ENCODE data around the gene CRYBG3.
A peak's percentile ranks its signal among the peaks of the same experiment; 100 is the strongest.

The CRYBG3 gene

GRCh38 chr3:97960993-97961766 is 139.4 kb downstream of the CRYBG3 start:
- Histone ChIP-seq H2AFZ (ENCODE audit: low read depth, low read length) (no peak overlapping the region), H3K79me2 (ENCODE audit: insufficient read depth, low read length) (peaks cover 10% of the 10 kb centered on the region; the same call in 1 of the 2 replicates)

DNA sequence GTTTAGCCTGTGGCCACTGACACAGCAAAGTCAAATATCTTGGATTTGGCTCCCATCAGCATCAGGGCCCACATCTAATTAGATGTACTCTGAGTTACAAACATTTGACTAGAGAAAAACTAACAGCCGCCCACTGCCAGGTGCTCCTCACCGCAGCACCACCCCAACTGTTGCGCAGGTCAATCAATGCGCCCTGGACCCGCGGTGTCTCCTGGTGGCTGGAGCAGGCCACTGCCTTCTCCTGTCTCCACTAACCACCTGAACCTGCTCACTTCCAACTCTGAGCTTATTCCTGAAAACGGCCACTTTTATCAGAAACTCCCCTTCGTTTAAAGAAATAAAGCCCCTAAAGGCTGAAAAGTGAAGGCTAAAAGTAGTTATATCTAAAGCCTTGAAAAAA is 146.2 kb downstream of the CRYBG3 start:
- Histone ChIP-seq H3K9ac (ENCODE audit: low read depth, low read length) (no peak overlapping the region), H4K20me1 (ENCODE audit: insufficient read depth, low read length) (no peaks in the 10 kb centered on the region), H3K9me3 (ENCODE audit: insufficient read depth, low read length, severe bottlenecking) (no peaks in the 10 kb centered on the region), H3K79me2 (ENCODE audit: insufficient read depth, low read length) (peaks cover 39% of the 10 kb centered on the region; the same call in 1 of the 2 replicates), H3K4me3 (ENCODE audit: low read depth in 1 of 2, low read length in 2 of 2) (no peak overlapping the region), H3K36me3 (ENCODE audit: insufficient read depth, low read length) (peaks cover 13% of the 10 kb centered on the region), H3K4me2 (ENCODE audit: insufficient read depth, low read length) (no peak overlapping the region), H3K27me3 (ENCODE audit: insufficient read depth, low read length, poor library complexity) (no peaks in the 10 kb centered on the region), H2AFZ (ENCODE audit: low read depth, low read length) (no peak overlapping the region), H3K4me1 (ENCODE audit: insufficient read depth, low read length) (peaks cover 44% of the 10 kb centered on the region), H3K27ac (ENCODE audit: low read length) (no peak overlapping the region)
- ATAC-seq (ENCODE audit: insufficient read depth, low read depth) (no peak), DNase-seq (no peak)
- TF ChIP-seq EZH2 (IDR thresholded peaks at IDR 0.05; ENCODE audit: borderline replicate concordance, low read depth, low read length, severe bottlenecking) = no peak
- TF ChIP-seq, protein P1, sequence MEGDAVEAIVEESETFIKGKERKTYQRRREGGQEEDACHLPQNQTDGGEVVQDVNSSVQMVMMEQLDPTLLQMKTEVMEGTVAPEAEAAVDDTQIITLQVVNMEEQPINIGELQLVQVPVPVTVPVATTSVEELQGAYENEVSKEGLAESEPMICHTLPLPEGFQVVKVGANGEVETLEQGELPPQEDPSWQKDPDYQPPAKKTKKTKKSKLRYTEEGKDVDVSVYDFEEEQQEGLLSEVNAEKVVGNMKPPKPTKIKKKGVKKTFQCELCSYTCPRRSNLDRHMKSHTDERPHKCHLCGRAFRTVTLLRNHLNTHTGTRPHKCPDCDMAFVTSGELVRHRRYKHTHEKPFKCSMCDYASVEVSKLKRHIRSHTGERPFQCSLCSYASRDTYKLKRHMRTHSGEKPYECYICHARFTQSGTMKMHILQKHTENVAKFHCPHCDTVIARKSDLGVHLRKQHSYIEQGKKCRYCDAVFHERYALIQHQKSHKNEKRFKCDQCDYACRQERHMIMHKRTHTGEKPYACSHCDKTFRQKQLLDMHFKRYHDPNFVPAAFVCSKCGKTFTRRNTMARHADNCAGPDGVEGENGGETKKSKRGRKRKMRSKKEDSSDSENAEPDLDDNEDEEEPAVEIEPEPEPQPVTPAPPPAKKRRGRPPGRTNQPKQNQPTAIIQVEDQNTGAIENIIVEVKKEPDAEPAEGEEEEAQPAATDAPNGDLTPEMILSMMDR (IDR thresholded peaks at IDR 0.05; ENCODE audit: borderline replicate concordance, extremely low read depth, low read length, poor library complexity, severe bottlenecking) = peak; percentile 4

More at GRCh38 chr3:97960993-97961766, 139.4 kb downstream of the CRYBG3 start:
- no peak for ATAC-seq (ENCODE audit: insufficient read depth, low read depth)
- H3K27ac ChIP-seq (ENCODE audit: low read length) = no peak overlapping the region
- H3K4me3 ChIP-seq (ENCODE audit: low read depth in 1 of 2, low read length in 2 of 2) = no peak overlapping the region
- peaks cover 23% of the 10 kb centered on the region for H3K36me3 ChIP-seq (ENCODE audit: insufficient read depth, low read length)
- DNase-seq = no peak
- H3K4me2 ChIP-seq (ENCODE audit: insufficient read depth, low read length) = no peak overlapping the region
- TF ChIP-seq, protein P1 (IDR thresholded peaks at IDR 0.05; ENCODE audit: borderline replicate concordance, extremely low read depth, low read length, poor library complexity, severe bottlenecking) = no peak
- TF ChIP-seq EZH2 (IDR thresholded peaks at IDR 0.05; ENCODE audit: borderline replicate concordance, low read depth, low read length, severe bottlenecking) = no peak
- H3K9ac ChIP-seq (ENCODE audit: low read depth, low read length) = no peak overlapping the region
- H3K9me3 ChIP-seq (ENCODE audit: insufficient read depth, low read length, severe bottlenecking) = no peaks in the 10 kb centered on the region
- no peaks in the 10 kb centered on the region for H3K27me3 ChIP-seq (ENCODE audit: insufficient read depth, low read length, poor library complexity)
- no peaks in the 10 kb centered on the region for H3K4me1 ChIP-seq (ENCODE audit: insufficient read depth, low read length)
- no peaks in the 10 kb centered on the region for H4K20me1 ChIP-seq (ENCODE audit: insufficient read depth, low read length)

- ATAC-seq (ENCODE audit: insufficient read depth, low read depth) (peak; percentile 40; the same call in 2 of the 3 replicates), DNase-seq (peak; percentile 22)
- H2AFZ ChIP-seq (ENCODE audit: low read depth, low read length) = no peak overlapping the region
- peaks cover 35% of the 10 kb centered on the region; the same call in 1 of the 2 replicates for H3K79me2 ChIP-seq (ENCODE audit: insufficient read depth, low read length)
- no peaks in the 10 kb centered on the region for H3K27me3 ChIP-seq (ENCODE audit: insufficient read depth, low read length, poor library complexity)
- H3K4me2 ChIP-seq (ENCODE audit: insufficient read depth, low read length) = no peak overlapping the region
- H3K9me3 ChIP-seq (ENCODE audit: insufficient read depth, low read length, severe bottlenecking) = no peaks in the 10 kb centered on the region
- no peak overlapping the region for H3K27ac ChIP-seq (ENCODE audit: low read length)
- no peak overlapping the region for H3K9ac ChIP-seq (ENCODE audit: low read depth, low read length)
- H3K4me3 ChIP-seq (ENCODE audit: low read depth in 1 of 2, low read length in 2 of 2) = no peak overlapping the region
- peaks cover 47% of the 10 kb centered on the region for H3K4me1 ChIP-seq (ENCODE audit: insufficient read depth, low read length)
- H4K20me1 ChIP-seq (ENCODE audit: insufficient read depth, low read length) = no peaks in the 10 kb centered on the region
- no peak for TF ChIP-seq EZH2 (IDR thresholded peaks at IDR 0.05; ENCODE audit: borderline replicate concordance, low read depth, low read length, severe bottlenecking)
- TF ChIP-seq, protein P1 (IDR thresholded peaks at IDR 0.05; ENCODE audit: borderline replicate concordance, extremely low read depth, low read length, poor library complexity, severe bottlenecking) = no peak
- peaks cover 10% of the 10 kb centered on the region; the same call in 1 of the 2 replicates for H3K36me3 ChIP-seq (ENCODE audit: insufficient read depth, low read length)
Observed at GRCh38 chr3:97968376-97968775, 146.6 kb downstream of the CRYBG3 start.
